ENCODE measurements around the gene PGM3.

Gene PGM3

GRCh38 chr6:83153883-83154521 lies 39.1 kb downstream of the PGM3 start:
- no peak overlapping the region for H3K27ac ChIP-seq (ENCODE audit: insufficient read depth, low read depth, low read length, poor library complexity, severe bottlenecking)
- no peaks in the 10 kb centered on the region for H3K4me1 ChIP-seq (ENCODE audit: control insufficient read depth, insufficient read depth, low read length)
- H3K27me3 ChIP-seq (ENCODE audit: control insufficient read depth, insufficient read depth, low read length, poor library complexity, severe bottlenecking), result no peaks in the 10 kb centered on the region
- H3K9me3 ChIP-seq (ENCODE audit: control insufficient read depth, low read length), result no peaks in the 10 kb centered on the region
- 90 to 94% methylated on average over 2 to 4 of the region's 4 CpGs for WGBS, 2 experiments
- H3K4me3 ChIP-seq (ENCODE audit: insufficient read depth, low read depth, low read length), result no peak overlapping the region
- peaks cover 6% of the 10 kb centered on the region for H3K36me3 ChIP-seq (ENCODE audit: control insufficient read depth, insufficient read depth, low read length)

GRCh38 chr6:83152913-83153312 lies 40.2 kb downstream of the PGM3 start:
- peaks cover 6% of the 10 kb centered on the region for H3K36me3 ChIP-seq (ENCODE audit: control insufficient read depth, insufficient read depth, low read length)
- H3K27me3 ChIP-seq (ENCODE audit: control insufficient read depth, insufficient read depth, low read length, poor library complexity, severe bottlenecking), result no peaks in the 10 kb centered on the region
- no peaks in the 10 kb centered on the region for H3K9me3 ChIP-seq (ENCODE audit: control insufficient read depth, low read length)
- no peaks in the 10 kb centered on the region for H3K4me1 ChIP-seq (ENCODE audit: control insufficient read depth, insufficient read depth, low read length)
- 92% methylated on average over 1 of the region's 1 CpG; no CpG with 5 or more reads in 1 of the 2 experiments for WGBS, 2 experiments
- no peak overlapping the region for H3K4me3 ChIP-seq (ENCODE audit: insufficient read depth, low read depth, low read length)
- H3K27ac ChIP-seq (ENCODE audit: insufficient read depth, low read depth, low read length, poor library complexity, severe bottlenecking), result no peak overlapping the region

DNA sequence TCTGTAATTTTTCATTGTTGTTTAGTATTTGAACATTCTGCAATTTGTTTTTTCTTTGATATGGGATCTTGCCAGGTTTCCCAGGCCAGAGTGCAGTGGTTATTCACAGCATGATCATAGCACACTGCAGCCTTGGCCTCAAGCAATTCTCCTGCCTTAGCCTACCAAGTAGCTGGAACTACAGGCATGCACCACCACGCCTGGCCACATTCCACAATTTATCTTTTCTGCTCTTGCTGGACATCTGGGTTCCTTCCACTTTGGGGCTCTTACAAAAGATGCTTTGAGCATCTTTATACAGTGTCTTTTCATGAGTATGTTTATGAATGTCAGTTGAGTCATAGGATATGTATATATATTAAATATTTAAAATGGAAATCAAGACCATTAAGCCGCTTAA lies 42.0 kb downstream of the PGM3 start:
- no peak overlapping the region for H3K27ac ChIP-seq (ENCODE audit: insufficient read depth, low read depth, low read length, poor library complexity, severe bottlenecking)
- H3K27me3 ChIP-seq (ENCODE audit: control insufficient read depth, insufficient read depth, low read length, poor library complexity, severe bottlenecking), result no peaks in the 10 kb centered on the region
- H3K4me1 ChIP-seq (ENCODE audit: control insufficient read depth, insufficient read depth, low read length), result no peaks in the 10 kb centered on the region
- no peak overlapping the region for H3K4me3 ChIP-seq (ENCODE audit: insufficient read depth, low read depth, low read length)
- H3K9me3 ChIP-seq (ENCODE audit: control insufficient read depth, low read length), result no peaks in the 10 kb centered on the region
- H3K36me3 ChIP-seq (ENCODE audit: control insufficient read depth, insufficient read depth, low read length), result peaks cover 2% of the 10 kb centered on the region
- 91 to 93% methylated on average over 2 of the region's 2 CpGs for WGBS, 2 experiments

- Histone ChIP-seq H3K9me3 (ENCODE audit: control insufficient read depth, low read length) (no peaks in the 10 kb centered on the region), H3K4me3 (ENCODE audit: insufficient read depth, low read depth, low read length) (no peak overlapping the region), H3K27ac (ENCODE audit: insufficient read depth, low read depth, low read length, poor library complexity, severe bottlenecking) (no peak overlapping the region), H3K36me3 (ENCODE audit: control insufficient read depth, insufficient read depth, low read length) (no peaks in the 10 kb centered on the region), H3K4me1 (ENCODE audit: control insufficient read depth, insufficient read depth, low read length) (no peaks in the 10 kb centered on the region), H3K27me3 (ENCODE audit: control insufficient read depth, insufficient read depth, low read length, poor library complexity, severe bottlenecking) (no peaks in the 10 kb centered on the region)
- 91 to 95% methylated on average over 3 of the region's 3 CpGs for WGBS, 2 experiments
These were observed 54.3 kb downstream of the PGM3 start for GRCh38 chr6:83138758-83139157.

- no peak overlapping the region for H3K4me3 ChIP-seq (ENCODE audit: insufficient read depth, low read depth, low read length)
- no peak overlapping the region for H3K27ac ChIP-seq (ENCODE audit: insufficient read depth, low read depth, low read length, poor library complexity, severe bottlenecking)
- H3K9me3 ChIP-seq (ENCODE audit: control insufficient read depth, low read length), result no peaks in the 10 kb centered on the region
- no peaks in the 10 kb centered on the region for H3K36me3 ChIP-seq (ENCODE audit: control insufficient read depth, insufficient read depth, low read length)
- no peaks in the 10 kb centered on the region for H3K4me1 ChIP-seq (ENCODE audit: control insufficient read depth, insufficient read depth, low read length)
- WGBS, 2 experiments, result 96% methylated on average over 5 of the region's 5 CpGs
- H3K27me3 ChIP-seq (ENCODE audit: control insufficient read depth, insufficient read depth, low read length, poor library complexity, severe bottlenecking), result no peaks in the 10 kb centered on the region
These were observed 54.8 kb downstream of the PGM3 start for GRCh38 chr6:83138118-83138722.

DNA sequence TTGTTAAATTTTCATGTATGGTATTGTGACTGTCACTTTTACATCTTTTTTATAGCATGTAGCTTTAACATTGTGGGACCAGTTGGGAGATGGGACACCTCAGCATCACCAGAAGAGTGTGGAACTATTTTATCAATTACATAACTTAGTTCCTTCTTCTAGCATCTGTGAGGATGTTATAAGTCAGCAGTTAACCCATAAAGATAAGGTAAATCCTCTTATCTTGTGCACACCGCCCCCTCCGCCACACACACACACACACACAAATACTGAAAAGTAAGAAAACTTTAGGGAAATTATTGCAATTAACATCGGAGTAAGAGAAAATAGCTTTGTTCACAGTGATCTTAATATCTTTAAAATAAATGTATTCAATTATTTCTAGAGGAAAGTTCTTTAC lies 60.9 kb downstream of the PGM3 start:
- Histone ChIP-seq H3K4me1 (ENCODE audit: control insufficient read depth, insufficient read depth, low read length) (no peaks in the 10 kb centered on the region), H3K27me3 (ENCODE audit: control insufficient read depth, insufficient read depth, low read length, poor library complexity, severe bottlenecking) (no peaks in the 10 kb centered on the region)

DNA sequence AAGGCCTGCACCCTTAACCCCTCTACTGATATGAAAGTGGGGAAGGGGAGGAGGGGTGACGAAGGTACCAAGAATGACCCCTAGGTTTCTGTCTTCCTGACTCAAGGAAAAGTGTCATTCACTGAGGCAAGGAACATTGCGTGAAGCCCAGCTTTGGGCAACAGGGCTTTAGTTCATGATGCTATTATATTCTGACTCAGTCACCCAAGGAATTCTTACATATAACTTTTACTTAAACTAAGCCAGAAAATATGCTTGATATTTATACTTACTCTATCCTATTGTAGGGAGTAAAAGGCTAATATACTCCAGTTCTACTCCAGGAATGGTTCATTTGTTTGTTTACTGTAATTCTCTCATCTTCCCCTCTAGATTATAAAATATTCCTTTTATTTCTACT lies 65.1 kb downstream of the PGM3 start:
- no peaks in the 10 kb centered on the region for H3K9me3 ChIP-seq (ENCODE audit: control insufficient read depth, low read length)
- H3K27ac ChIP-seq (ENCODE audit: insufficient read depth, low read depth, low read length, poor library complexity, severe bottlenecking), result no peak overlapping the region
- H3K4me1 ChIP-seq (ENCODE audit: control insufficient read depth, insufficient read depth, low read length), result no peaks in the 10 kb centered on the region
- H3K4me3 ChIP-seq (ENCODE audit: insufficient read depth, low read depth, low read length), result no peak overlapping the region
- H3K36me3 ChIP-seq (ENCODE audit: control insufficient read depth, insufficient read depth, low read length), result no peaks in the 10 kb centered on the region
- no peaks in the 10 kb centered on the region for H3K27me3 ChIP-seq (ENCODE audit: control insufficient read depth, insufficient read depth, low read length, poor library complexity, severe bottlenecking)
- WGBS, 2 experiments, result 88 to 96% methylated on average over 2 of the region's 2 CpGs

More for the DNA sequence above, 60.9 kb downstream of the PGM3 start:
- 95% methylated on average over 2 of the region's 3 CpGs; no CpG with 5 or more reads in 1 of the 2 experiments for WGBS, 2 experiments
- no peak overlapping the region for H3K4me3 ChIP-seq (ENCODE audit: insufficient read depth, low read depth, low read length)
- no peaks in the 10 kb centered on the region for H3K9me3 ChIP-seq (ENCODE audit: control insufficient read depth, low read length)
- no peaks in the 10 kb centered on the region for H3K36me3 ChIP-seq (ENCODE audit: control insufficient read depth, insufficient read depth, low read length)
- no peak overlapping the region for H3K27ac ChIP-seq (ENCODE audit: insufficient read depth, low read depth, low read length, poor library complexity, severe bottlenecking)

- Histone ChIP-seq H3K4me3 (ENCODE audit: insufficient read depth, low read depth, low read length) (no peak overlapping the region), H3K9me3 (ENCODE audit: control insufficient read depth, low read length) (no peaks in the 10 kb centered on the region), H3K4me1 (ENCODE audit: control insufficient read depth, insufficient read depth, low read length) (no peaks in the 10 kb centered on the region), H3K27me3 (ENCODE audit: control insufficient read depth, insufficient read depth, low read length, poor library complexity, severe bottlenecking) (no peaks in the 10 kb centered on the region), H3K27ac (ENCODE audit: insufficient read depth, low read depth, low read length, poor library complexity, severe bottlenecking) (no peak overlapping the region), H3K36me3 (ENCODE audit: control insufficient read depth, insufficient read depth, low read length) (no peaks in the 10 kb centered on the region)
- 93% methylated on average over 5 of the region's 5 CpGs for WGBS, 2 experiments
These were observed 65.8 kb downstream of the PGM3 start for GRCh38 chr6:83127258-83127657.

GRCh38 chr6:83126807-83127206 lies 66.3 kb downstream of the PGM3 start:
- no peaks in the 10 kb centered on the region for H3K27me3 ChIP-seq (ENCODE audit: control insufficient read depth, insufficient read depth, low read length, poor library complexity, severe bottlenecking)
- no peaks in the 10 kb centered on the region for H3K36me3 ChIP-seq (ENCODE audit: control insufficient read depth, insufficient read depth, low read length)
- no peak overlapping the region for H3K4me3 ChIP-seq (ENCODE audit: insufficient read depth, low read depth, low read length)
- no peaks in the 10 kb centered on the region for H3K9me3 ChIP-seq (ENCODE audit: control insufficient read depth, low read length)
- 94 to 95% methylated on average over 5 of the region's 5 CpGs for WGBS, 2 experiments
- no peak overlapping the region for H3K27ac ChIP-seq (ENCODE audit: insufficient read depth, low read depth, low read length, poor library complexity, severe bottlenecking)
- H3K4me1 ChIP-seq (ENCODE audit: control insufficient read depth, insufficient read depth, low read length), result no peaks in the 10 kb centered on the region

GRCh38 chr6:83126223-83126622 lies 66.8 kb downstream of the PGM3 start:
- H3K36me3 ChIP-seq (ENCODE audit: control insufficient read depth, insufficient read depth, low read length), result no peaks in the 10 kb centered on the region
- H3K27ac ChIP-seq (ENCODE audit: insufficient read depth, low read depth, low read length, poor library complexity, severe bottlenecking), result no peak overlapping the region
- no peaks in the 10 kb centered on the region for H3K4me1 ChIP-seq (ENCODE audit: control insufficient read depth, insufficient read depth, low read length)
- no peak overlapping the region for H3K4me3 ChIP-seq (ENCODE audit: insufficient read depth, low read depth, low read length)
- H3K9me3 ChIP-seq (ENCODE audit: control insufficient read depth, low read length), result no peaks in the 10 kb centered on the region
- 86 to 98% methylated on average over 2 of the region's 2 CpGs for WGBS, 2 experiments
- H3K27me3 ChIP-seq (ENCODE audit: control insufficient read depth, insufficient read depth, low read length, poor library complexity, severe bottlenecking), result no peaks in the 10 kb centered on the region

All from ectodermal cell (in vitro differentiated cells).